NCI-H345 treated with DMSO at 0.1 percent for 48 hours (cell line): ENCODE data around the gene GPR42.
"Not testable (repeated sequence)": the region's sequence is repeated elsewhere in the genome, so short reads cannot be mapped to it uniquely, and the experiment has no call there.

Experiments used
- DNase-seq: peaks from one replicate; lab custom pipeline; 2025; ENCODE audit not compliant: unreplicated experiment; lab: John Stamatoyannopoulos, UW

The GPR42 gene

GRCh38 chr19:35362261-35363000 lies 8.4 kb upstream of the GPR42 start:
- no peak for DNase-seq

- no peak for DNase-seq
These were observed 7.8 kb upstream of the GPR42 start for GRCh38 chr19:35363001-35363590.

- DNase-seq, result no peak
These were observed 7.0 kb upstream of the GPR42 start for GRCh38 chr19:35363711-35364425.

GRCh38 chr19:35365303-35365702 lies 5.6 kb upstream of the GPR42 start:
- peak; percentile 62 for DNase-seq

GRCh38 chr19:35368378-35368777 lies 2.5 kb upstream of the GPR42 start:
- no peak for DNase-seq

GRCh38 chr19:35369522-35369921 lies 1.3 kb upstream of the GPR42 start:
- no peak for DNase-seq

GRCh38 chr19:35373492-35373891 lies 2.6 kb downstream of the GPR42 start:
- no peak for DNase-seq

GRCh38 chr19:35374031-35374430 lies 3.2 kb downstream of the GPR42 start:
- DNase-seq, result not testable (repeated sequence)

- DNase-seq, result peak; percentile 46
These were observed 4.8 kb downstream of the GPR42 start for GRCh38 chr19:35375505-35376307.

GRCh38 chr19:35377656-35378055 lies 6.8 kb downstream of the GPR42 start:
- DNase-seq, result no peak

GRCh38 chr19:35378356-35378755 lies 7.5 kb downstream of the GPR42 start:
- DNase-seq, result no peak

GRCh38 chr19:35379545-35379944 lies 8.7 kb downstream of the GPR42 start:
- not testable (repeated sequence) for DNase-seq

- DNase-seq, result no peak
These were observed 9.1 kb downstream of the GPR42 start for GRCh38 chr19:35379992-35380391.

- no peak for DNase-seq
These were observed 9.7 kb downstream of the GPR42 start for GRCh38 chr19:35380450-35381124.

GRCh38 chr19:35381318-35381717 lies 10.4 kb downstream of the GPR42 start:
- no peak for DNase-seq

- no peak for DNase-seq
These were observed 11.1 kb downstream of the GPR42 start for GRCh38 chr19:35381926-35382325.

- no peak for DNase-seq
These were observed 12.7 kb downstream of the GPR42 start for GRCh38 chr19:35383536-35383935.

GRCh38 chr19:35388277-35389054 lies 17.6 kb downstream of the GPR42 start:
- no peak for DNase-seq

- DNase-seq, result no peak
These were observed 18.5 kb downstream of the GPR42 start for GRCh38 chr19:35389192-35389861.
